Activated CD4-positive, CD25-positive, alpha-beta regulatory T cell (primary cell): ENCODE data around the gene CIAO2B.

Experiments used
- DNase-seq, 4 experiments: peaks; one replicate each; lab custom pipeline; 2025; lab: John Stamatoyannopoulos, UW

The CIAO2B gene

DNA sequence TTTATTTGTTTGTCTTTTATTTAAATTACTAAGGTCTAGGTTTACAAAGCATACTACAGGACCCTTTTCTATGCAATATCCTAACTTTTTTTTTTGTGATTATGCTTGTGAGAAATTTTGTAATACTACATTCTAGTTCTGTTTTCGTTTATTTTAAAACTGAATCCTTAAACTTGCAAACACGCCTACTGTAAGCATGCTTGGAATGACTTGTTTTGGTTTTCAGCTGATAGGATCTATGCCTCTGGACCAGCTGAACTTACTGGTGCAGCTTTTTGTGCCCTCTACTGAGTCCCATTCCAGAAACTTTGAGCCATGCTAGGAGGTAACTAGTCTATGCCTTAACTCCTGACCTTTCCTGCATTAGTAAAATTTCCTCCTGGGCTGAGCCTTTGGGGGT is 47.9 kb downstream of the CIAO2B start:
- no peak for DNase-seq

DNA sequence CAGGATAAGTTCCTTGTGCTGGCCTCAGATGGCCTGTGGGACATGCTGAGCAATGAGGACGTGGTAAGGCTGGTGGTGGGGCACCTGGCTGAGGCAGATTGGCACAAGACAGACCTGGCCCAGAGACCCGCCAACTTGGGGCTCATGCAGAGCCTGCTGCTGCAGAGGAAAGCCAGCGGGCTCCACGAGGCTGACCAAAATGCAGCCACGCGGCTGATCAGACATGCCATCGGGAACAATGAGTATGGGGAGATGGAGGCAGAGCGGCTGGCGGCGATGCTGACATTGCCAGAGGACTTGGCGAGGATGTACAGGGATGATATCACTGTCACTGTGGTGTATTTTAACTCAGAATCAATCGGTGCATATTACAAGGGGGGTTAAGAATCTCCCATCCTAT is 48.7 kb downstream of the CIAO2B start:
- DNase-seq = no peak

- no peak for DNase-seq
Observed at GRCh38 chr16:66882702-66883101, 51.5 kb downstream of the CIAO2B start.
